GM21423 (cell line): ENCODE data around the gene CLK3.
"Not testable (repeated sequence)": the region's sequence is repeated elsewhere in the genome, so short reads cannot be mapped to it uniquely, and the experiment has no call there.

Experiments used
- ATAC-seq: cut with Tn5 transposase; IDR thresholded peaks from one replicate; pipeline ENCODE4 v1.9.1; 2021; ENCODE audit warnings: mild to moderate bottlenecking, moderate library complexity; ENCODE audit not compliant: unreplicated experiment

CLK3 gene

DNA sequence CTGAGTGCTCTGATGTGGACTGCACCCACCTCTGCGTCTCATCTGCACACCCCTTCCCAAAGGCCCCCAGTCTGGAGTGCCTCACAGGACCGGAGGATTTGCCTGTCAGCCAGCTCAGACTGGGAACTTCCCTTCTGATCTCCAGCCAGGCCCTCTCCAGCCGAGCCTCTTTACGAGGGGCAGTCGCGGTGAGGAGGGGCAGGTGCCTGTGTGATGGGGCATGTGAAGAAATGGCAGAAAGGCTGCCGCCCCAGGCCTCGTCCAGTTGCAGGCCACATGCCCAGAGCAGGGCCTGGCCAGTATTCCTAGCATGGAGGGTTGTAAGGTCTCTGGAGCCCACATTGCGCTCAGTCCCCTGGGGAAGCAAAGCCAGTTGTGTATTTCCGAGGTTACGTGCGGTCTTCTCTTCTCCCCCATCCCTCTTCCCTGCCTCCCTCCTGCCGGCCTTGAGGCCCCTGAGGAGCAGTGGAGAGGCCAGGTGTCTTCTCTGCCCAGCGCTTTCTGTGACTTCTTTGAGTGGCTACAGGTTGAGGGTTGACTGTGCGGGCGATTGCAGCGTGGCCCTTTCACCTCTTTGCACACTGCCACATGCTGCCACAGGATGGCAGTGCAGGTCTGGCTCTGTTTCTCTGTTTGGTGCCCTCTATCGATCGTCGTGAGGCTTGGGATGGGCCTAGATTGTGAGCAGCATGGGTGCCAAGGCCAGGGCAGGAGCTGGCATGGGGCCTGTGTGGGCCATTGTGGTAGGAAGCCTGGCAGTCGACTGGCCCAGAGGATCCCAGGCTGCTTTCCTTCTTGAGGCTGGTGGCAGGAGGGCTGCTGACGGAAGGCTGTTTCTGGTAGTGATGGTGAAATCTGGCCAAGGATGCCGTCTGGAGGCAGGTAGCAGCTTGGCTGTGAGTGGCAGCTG is 5.3 kb downstream of the CLK3 start:
- ATAC-seq: peak; percentile 48

- no peak for ATAC-seq
Measured at GRCh38 chr15:74621546-74621920, 5.9 kb downstream of the CLK3 start.

- ATAC-seq: no peak
Measured at GRCh38 chr15:74621936-74622335, 6.3 kb downstream of the CLK3 start.

DNA sequence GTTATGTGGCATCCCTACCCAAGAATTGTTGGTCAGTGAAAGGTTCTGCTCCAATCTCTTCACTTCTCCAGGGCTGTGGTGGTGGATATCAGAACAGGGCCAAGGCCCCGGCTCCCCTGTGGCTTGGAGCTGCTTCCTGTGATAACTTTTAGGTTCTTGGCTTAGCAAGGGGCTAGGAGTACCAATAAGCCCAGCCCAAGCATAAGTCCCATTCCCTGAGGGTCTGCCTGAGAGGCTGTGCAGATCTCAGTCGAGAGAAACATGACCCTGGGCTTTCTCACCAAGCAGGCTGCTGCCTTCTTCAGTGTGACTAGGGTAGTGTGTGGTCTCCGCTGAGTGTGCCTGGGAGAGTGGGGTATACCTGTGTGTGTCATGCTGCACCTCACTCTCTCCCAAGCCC is 7.1 kb downstream of the CLK3 start:
- no peak for ATAC-seq

DNA sequence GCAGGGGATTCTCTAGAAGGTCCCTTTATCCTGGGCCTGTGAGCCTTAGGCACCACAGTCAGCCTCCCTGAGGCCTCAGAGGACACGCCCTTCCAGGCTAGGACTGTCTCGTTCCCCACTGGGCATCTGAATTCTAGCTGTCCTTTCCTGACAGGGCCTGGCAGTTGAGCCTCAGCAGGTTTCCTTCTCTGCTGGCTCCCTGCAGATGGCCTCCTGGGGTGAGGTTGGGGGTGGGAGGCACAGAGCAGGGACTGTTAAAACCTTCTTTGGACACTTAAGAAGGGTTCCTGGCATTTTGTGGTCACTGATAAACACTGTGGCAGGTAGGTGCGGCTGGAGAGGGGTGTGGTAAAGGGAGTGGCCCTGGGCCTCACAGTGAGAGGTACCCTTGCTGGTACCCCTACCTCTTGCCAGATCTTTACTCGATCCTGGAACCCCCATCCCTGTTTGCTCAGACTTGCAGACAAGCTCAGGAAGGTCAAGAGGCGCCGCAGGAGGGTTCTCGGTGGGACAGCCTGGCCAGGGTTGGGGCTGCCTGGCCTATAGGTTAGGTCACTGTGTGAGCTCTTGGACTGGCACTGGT is 8.5 kb downstream of the CLK3 start:
- ATAC-seq: no peak

GRCh38 chr15:74625693-74626092 is 10.1 kb downstream of the CLK3 start:
- ATAC-seq: no peak

GRCh38 chr15:74626336-74626735 is 10.7 kb downstream of the CLK3 start:
- no peak for ATAC-seq

GRCh38 chr15:74626752-74627692 is 11.4 kb downstream of the CLK3 start:
- peak; percentile 48 for ATAC-seq

DNA sequence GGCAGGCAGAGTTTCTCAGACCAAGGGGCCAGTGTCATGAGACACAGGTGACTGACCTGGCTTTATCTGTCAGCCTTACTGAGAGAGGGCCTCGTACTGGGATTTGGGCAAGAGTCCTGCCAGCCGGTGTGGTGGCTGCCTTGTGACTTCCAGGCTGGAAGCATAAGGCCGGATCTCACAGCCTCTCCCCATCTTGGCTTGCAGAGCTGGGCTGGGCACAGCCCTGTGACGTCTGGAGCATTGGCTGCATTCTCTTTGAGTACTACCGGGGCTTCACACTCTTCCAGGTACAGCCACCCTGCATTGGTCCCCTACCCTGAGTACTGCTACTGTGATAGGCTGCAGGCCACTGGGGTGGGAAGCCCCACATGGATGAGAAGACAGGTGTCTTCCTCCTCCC is 12.1 kb downstream of the CLK3 start:
- no peak for ATAC-seq

DNA sequence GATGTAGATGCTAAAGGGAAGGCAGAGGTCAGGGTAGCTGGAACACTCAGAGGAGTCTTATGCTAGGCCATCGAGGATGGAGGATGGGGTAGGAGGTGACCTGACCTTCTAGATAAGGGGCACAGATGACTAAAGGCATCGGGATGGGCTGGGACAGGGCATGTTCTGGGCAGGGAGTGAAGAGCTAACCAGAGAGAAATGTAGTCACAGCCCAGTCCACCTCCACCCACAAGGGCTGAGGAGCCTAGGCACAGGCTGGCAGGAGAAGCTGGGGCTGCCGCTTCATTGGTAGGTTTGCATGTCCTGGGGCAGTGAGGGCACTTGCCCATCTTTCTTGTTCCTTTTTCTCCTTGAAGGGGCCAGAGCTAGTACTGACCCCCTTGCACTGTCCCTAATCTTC is 12.6 kb downstream of the CLK3 start:
- no peak for ATAC-seq

- no peak for ATAC-seq
Measured at GRCh38 chr15:74628949-74629348, 13.3 kb downstream of the CLK3 start.

GRCh38 chr15:74629696-74630095 is 14.1 kb downstream of the CLK3 start:
- not testable (repeated sequence) for ATAC-seq

DNA sequence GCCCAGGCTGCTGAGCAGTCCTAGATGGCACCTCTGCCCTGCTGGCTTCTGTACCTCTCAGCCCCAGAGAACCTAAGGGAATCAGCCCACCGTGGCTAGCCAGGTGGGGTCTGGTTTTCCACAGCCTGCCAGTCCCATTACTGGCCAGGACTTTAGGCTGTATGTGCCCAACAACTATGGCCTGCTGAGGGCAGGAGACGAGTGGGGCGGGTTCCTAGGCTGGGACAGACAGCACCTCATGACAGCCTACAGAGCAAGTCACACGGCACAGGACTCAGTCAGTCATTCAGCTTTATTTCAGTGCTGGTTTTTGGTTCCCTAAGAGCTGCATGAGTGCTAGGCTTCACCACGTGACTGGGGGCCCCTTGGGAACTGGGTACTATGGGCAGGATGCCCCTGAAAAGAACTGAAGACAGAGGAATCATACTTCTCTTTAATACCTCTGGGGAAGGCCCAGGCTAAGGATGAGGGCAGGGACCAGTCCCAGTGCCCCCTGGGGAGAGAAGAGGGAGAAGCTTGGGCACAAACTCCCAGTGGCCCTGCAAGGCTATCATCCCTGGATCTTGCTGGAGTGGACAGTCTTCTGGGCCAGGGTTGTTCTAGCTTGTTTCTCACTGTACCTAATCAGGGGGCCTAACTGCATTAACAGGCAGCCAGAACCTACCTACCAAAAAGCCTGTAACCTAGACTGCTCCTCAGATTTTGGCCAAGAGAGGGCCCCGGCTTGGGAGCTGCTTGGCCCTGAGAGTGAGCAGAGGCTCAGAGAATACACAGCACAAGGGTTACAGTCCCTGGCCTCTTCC is 14.8 kb downstream of the CLK3 start:
- no peak for ATAC-seq

DNA sequence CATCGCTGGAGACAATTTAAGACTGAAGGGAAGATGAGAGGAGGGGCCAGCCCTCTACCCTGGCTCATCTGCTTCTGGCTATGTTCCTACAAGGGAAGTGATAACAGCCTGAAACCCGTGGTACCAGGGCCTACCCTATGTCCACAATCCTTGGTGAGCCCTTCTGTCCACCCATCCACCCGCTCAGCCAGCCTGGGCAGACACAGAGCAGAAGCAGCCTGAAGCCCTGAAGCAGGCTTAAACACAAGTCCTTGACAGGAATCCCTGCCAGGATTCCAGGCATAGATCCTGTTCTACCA is 15.4 kb downstream of the CLK3 start:
- ATAC-seq: no peak

- ATAC-seq: no peak
Measured at GRCh38 chr15:74631408-74631807, 15.8 kb downstream of the CLK3 start.

GRCh38 chr15:74631935-74632560 is 16.4 kb downstream of the CLK3 start:
- ATAC-seq: no peak

DNA sequence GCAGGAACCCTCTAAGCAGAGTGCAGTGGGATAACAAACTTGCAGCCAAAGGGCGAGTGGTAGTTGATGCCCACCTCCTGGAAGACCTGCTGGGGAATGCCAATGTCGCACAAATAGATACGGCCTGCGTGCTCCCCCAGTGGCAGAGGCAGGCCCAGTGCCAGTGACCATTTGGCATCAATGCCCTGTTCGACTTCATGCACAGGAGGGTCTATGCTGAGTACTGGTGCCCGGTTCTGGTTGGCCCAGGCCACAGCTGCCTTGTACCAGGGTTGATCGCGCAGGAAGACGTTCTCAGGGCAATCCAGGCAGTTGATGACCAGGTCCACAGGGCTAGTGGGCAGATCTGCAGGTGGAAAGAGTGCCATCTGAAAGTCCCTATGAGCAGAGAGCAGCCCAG is 17.0 kb downstream of the CLK3 start:
- ATAC-seq: no peak

DNA sequence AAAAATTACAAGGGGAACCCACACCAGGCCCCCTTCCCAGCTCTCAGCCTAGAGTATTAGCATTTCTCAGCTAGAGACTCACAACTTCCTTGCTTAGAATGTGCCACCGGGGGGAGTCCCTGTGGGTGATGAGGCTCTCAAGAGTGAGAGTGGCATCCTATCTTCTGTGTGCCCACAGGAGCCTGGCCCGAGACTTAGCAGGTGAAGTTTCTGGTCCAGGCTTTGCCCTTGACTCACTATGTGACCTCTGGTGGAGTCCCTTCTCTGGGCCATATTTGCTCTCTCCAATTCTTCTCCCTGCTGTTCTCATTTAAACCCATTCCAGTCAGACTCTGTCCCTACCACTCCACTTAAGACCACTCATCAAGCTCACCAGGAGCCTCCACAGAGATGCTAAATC is 18.1 kb downstream of the CLK3 start:
- ATAC-seq: no peak

DNA sequence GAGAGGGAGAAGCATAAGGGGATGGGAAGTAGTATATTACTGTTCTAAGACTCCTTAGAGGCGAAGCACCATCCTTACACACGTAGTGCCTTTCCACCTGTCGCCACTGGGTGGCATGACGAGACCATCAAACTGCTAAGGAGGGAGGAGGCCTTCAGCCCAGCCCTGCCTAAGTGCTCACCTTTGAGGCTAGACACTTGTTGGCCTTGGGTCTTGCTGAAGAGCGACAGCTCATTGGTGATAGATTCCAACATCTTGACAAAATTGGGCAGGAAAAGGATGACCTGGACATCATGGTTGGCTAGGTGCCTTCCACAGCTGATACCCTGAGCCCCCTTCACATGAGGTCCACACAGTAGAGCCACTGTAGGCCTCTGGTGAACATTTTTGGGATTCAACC is 19.6 kb downstream of the CLK3 start:
- no peak for ATAC-seq

DNA sequence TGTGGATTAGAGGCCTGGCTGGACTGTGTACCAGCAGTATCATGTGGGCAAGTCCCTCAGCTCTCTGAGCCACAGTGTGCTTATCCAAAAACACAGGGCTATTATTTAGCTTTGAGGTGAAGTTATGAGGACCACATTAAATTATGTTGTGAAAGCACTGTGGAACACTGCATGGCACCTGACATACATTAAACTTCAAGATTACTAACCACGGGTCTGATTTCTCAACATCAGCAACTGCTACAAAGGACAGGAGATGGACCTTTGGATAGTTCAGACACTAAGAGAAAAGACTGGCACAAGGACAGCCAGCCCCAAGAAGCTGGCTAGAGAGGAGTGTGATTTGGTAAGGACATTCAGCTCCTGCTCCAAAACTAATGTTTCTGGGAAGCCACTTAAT is 21.3 kb downstream of the CLK3 start:
- no peak for ATAC-seq
